Loucy (cell line): ENCODE results near the gene TECPR1.

Source experiments
- H2AFZ ChIP-seq: fragments of 200-600 bp; sonication (generic); 2 replicates; pipeline ENCODE4 v1.6.0; 2016; ENCODE audit warnings: antibody characterized with exemption, mild to moderate bottlenecking, low read length, moderate library complexity
- H3F3A ChIP-seq: fragments of 200-600 bp; 2 replicates; pipeline ENCODE4 v1.6.0; 2016; ENCODE audit warnings: antibody characterized with exemption, low read depth, mild to moderate bottlenecking
- H3K27me3 ChIP-seq: fragments of 200-600 bp; sonication (generic); 2 replicates; pipeline ENCODE4 v1.6.1; 2014; ENCODE audit warnings: low read length, mild to moderate bottlenecking; ENCODE audit not compliant: insufficient read depth, poor library complexity, severe bottlenecking
- H3K36me3 ChIP-seq: fragments of 200-600 bp; sonication (generic); 2 replicates; pipeline ENCODE4 v1.6.1; 2016; ENCODE audit warnings: low read length; ENCODE audit not compliant: insufficient read depth
- H3K4me1 ChIP-seq: fragments of 200-600 bp; sonication (generic); 2 replicates; pipeline ENCODE4 v1.5.1; 2014; ENCODE audit warnings: low read length, mild to moderate bottlenecking; ENCODE audit not compliant: insufficient read depth, poor library complexity, severe bottlenecking
- H3K4me2 ChIP-seq: fragments of 200-600 bp; sonication (generic); 2 replicates; pipeline ENCODE4 v1.6.0; 2014; ENCODE audit warnings: antibody characterized with exemption, low read length, low read depth, mild to moderate bottlenecking; ENCODE audit not compliant: poor library complexity, severe bottlenecking
- H3K4me3 ChIP-seq: fragments of 200-600 bp; sonication (generic); 2 replicates; pipeline ENCODE4 v1.5.1; 2014; ENCODE audit warnings: low read length, mild to moderate bottlenecking, mixed read lengths; ENCODE audit not compliant: poor library complexity, severe bottlenecking
- H3K79me2 ChIP-seq: fragments of 200-600 bp; sonication (generic); 2 replicates; pipeline ENCODE4 v1.6.1; 2014; ENCODE audit warnings: low read length; ENCODE audit not compliant: insufficient read depth
- H3K9ac ChIP-seq: fragments of 200-600 bp; sonication (generic); 2 replicates; pipeline ENCODE4 v1.6.0; 2014; ENCODE audit warnings: mild to moderate bottlenecking, low read depth, low read length, moderate library complexity; ENCODE audit not compliant: poor library complexity, severe bottlenecking
- H3K9me2 ChIP-seq: fragments of 200-600 bp; sonication (generic); replicated peaks from 2 replicates; pipeline ENCODE4 v1.6.1; 2016; ENCODE audit warnings: low read depth, low read length, mixed read lengths
- H3K9me3 ChIP-seq: fragments of 200-600 bp; sonication (generic); 2 replicates; pipeline ENCODE4 v1.6.1; 2014; ENCODE audit warnings: mild to moderate bottlenecking, antibody characterized with exemption, low read length, low read depth; ENCODE audit not compliant: insufficient read depth
- H4K20me1 ChIP-seq: fragments of 200-600 bp; sonication (generic); 2 replicates; pipeline ENCODE4 v1.6.0; 2014; ENCODE audit warnings: antibody characterized with exemption, low read length, mild to moderate bottlenecking; ENCODE audit not compliant: insufficient read depth, poor library complexity, severe bottlenecking
- CTCF ChIP-seq: fragments of 200-600 bp; sonication (generic); conservative IDR thresholded peaks from 2 replicates; pipeline ENCODE4 v1.5.1; 2014; ENCODE audit warnings: mild to moderate bottlenecking, antibody characterized with exemption, low read length
- EZH2phosphoT487 ChIP-seq: fragments of 200-600 bp; IDR thresholded peaks from 2 replicates; pipeline ENCODE4 v1.6.1; 2018; ENCODE audit warnings: antibody characterized with exemption, mild to moderate bottlenecking, moderate library complexity, borderline replicate concordance

The TECPR1 gene

GRCh38 chr7:98186452-98187137 is 65.4 kb downstream of the TECPR1 start:
- Histone ChIP-seq H3K9me2 (no peaks in the 10 kb centered on the region), H3K4me1 (no peaks in the 10 kb centered on the region), H3K9me3 (no peaks in the 10 kb centered on the region), H3K27me3 (no peaks in the 10 kb centered on the region), H3K79me2 (no peaks in the 10 kb centered on the region), H3K36me3 (peaks cover 21% of the 10 kb centered on the region; the same call in 1 of the 2 replicates), H2AFZ (no peak overlapping the region), H3F3A (no peaks in the 10 kb centered on the region), H3K4me2 (no peak overlapping the region), H3K9ac (no peak overlapping the region), H3K4me3 (no peak overlapping the region), H4K20me1 (no peaks in the 10 kb centered on the region)
- no peak for TF ChIP-seq CTCF
- TF ChIP-seq EZH2phosphoT487: no peak

DNA sequence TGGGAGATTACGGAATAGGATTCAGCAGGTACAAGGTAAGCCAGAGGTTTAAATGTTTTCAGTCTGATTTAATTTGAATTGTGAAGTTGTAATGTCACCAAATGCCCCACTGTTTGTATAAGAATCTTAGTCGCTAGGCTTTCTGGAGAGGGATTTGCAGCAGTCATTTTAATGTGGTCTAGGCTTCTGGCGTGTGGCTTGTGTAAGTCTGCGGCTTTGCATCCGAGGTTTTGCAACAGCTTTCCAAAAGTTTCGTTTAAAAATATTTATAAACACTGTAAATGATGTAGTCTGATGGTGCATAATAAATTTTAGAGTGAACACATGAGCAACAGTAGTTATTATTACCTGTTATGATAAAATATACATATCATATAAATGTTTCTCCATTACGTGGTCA is 66.9 kb downstream of the TECPR1 start:
- Histone ChIP-seq H2AFZ (no peak overlapping the region), H3K9me2 (no peaks in the 10 kb centered on the region), H3K36me3 (peaks cover 17% of the 10 kb centered on the region; the same call in 1 of the 2 replicates), H3K9ac (no peak overlapping the region), H3K4me3 (no peak overlapping the region), H3K9me3 (no peaks in the 10 kb centered on the region), H3K4me2 (no peak overlapping the region), H4K20me1 (no peaks in the 10 kb centered on the region), H3K4me1 (no peaks in the 10 kb centered on the region), H3F3A (no peaks in the 10 kb centered on the region), H3K79me2 (no peaks in the 10 kb centered on the region), H3K27me3 (no peaks in the 10 kb centered on the region)
- TF ChIP-seq EZH2phosphoT487: no peak
- no peak for TF ChIP-seq CTCF

GRCh38 chr7:98180751-98181150 is 71.3 kb downstream of the TECPR1 start:
- H3K9me2 ChIP-seq: no peaks in the 10 kb centered on the region
- no peak overlapping the region for H3K4me3 ChIP-seq
- H3K27me3 ChIP-seq: no peaks in the 10 kb centered on the region
- H4K20me1 ChIP-seq: no peaks in the 10 kb centered on the region
- no peaks in the 10 kb centered on the region for H3K79me2 ChIP-seq
- no peak overlapping the region for H3K4me2 ChIP-seq
- H3K36me3 ChIP-seq: peaks cover 4% of the 10 kb centered on the region; the same call in 1 of the 2 replicates
- H3K9me3 ChIP-seq: no peaks in the 10 kb centered on the region
- no peaks in the 10 kb centered on the region for H3F3A ChIP-seq
- no peak overlapping the region for H3K9ac ChIP-seq
- no peak overlapping the region for H2AFZ ChIP-seq
- no peaks in the 10 kb centered on the region for H3K4me1 ChIP-seq
- no peak for TF ChIP-seq CTCF
- TF ChIP-seq EZH2phosphoT487: no peak
